Small intestine (tissue), 16 donors: ENCODE data around the gene ADAP1. TPM values are rescaled to one million over a fixed set of nuclear protein-coding genes. Genes with fewer than 3 reads are reported as not detected.
"Not testable (repeated sequence)": the region's sequence is repeated elsewhere in the genome, so short reads cannot be mapped to it uniquely, and the experiment has no call there.

ENCODE experiments used
- DNase-seq, 2 donors: peaks; one replicate each; pipeline versions ENCODE4 v3.0.0 to v3.0.0-alpha.2; 2013
- FAIRE-seq: peaks from 2 replicates; lab custom pipeline; 2012; peaks lifted over from hg19 to GRCh38; lab: Jason Lieb, UNC
- H3K27ac ChIP-seq, 3 donors: one replicate each; pipeline ENCODE4 v1.5.1; 2013; ENCODE audit warnings: low read length in 2 of 3, mild to moderate bottlenecking in 2 of 3, control low read depth in 1 of 3, inconsistent platforms in 1 of 3, low read depth in 1 of 3, moderate library complexity in 1 of 3
- H3K27me3 ChIP-seq, 3 donors: one replicate each; pipeline ENCODE4 v1.6.1; 2013; ENCODE audit warnings: low read length in 3 of 3, inconsistent platforms in 1 of 3; ENCODE audit not compliant: control insufficient read depth in 3 of 3, insufficient read depth in 3 of 3
- H3K36me3 ChIP-seq, 3 donors: one replicate each; pipeline ENCODE4 v1.6.1; 2013; ENCODE audit warnings: low read length in 3 of 3, inconsistent platforms in 1 of 3, low read depth in 1 of 3, mild to moderate bottlenecking in 1 of 3, moderate library complexity in 1 of 3; ENCODE audit not compliant: control insufficient read depth in 3 of 3, insufficient read depth in 2 of 3
- H3K4me1 ChIP-seq, 3 donors: one replicate each; pipeline ENCODE4 v1.6.1; 2013; ENCODE audit warnings: low read length in 2 of 3, inconsistent platforms in 1 of 3, low read depth in 1 of 3, mild to moderate bottlenecking in 1 of 3, moderate library complexity in 1 of 3; ENCODE audit not compliant: control insufficient read depth in 3 of 3, insufficient read depth in 2 of 3
- H3K4me3 ChIP-seq, 3 donors: one replicate each; pipeline ENCODE4 v1.5.1; 2013; ENCODE audit warnings: low read length in 3 of 3, control low read depth in 1 of 3, inconsistent platforms in 1 of 3, low read depth in 1 of 3, mild to moderate bottlenecking in 1 of 3, moderate library complexity in 1 of 3
- H3K9me3 ChIP-seq, 2 donors: one replicate each; pipeline ENCODE4 v1.6.1; 2013; ENCODE audit warnings: low read depth in 1 of 2, low read length in 1 of 2; ENCODE audit not compliant: control insufficient read depth in 2 of 2, insufficient read depth in 1 of 2
- WGBS, 3 donors: extraction: QIAGEN DNeasy Blood & Tissue Kit; methylation state at CpG; one replicate each; pipeline ENCODE4 v1.1.7; 2013; 5-methylcytosine and 5-hydroxymethylcytosine counted together
- long read RNA-seq, 10 donors: transcript quantifications; one replicate each; lab custom pipeline, GENCODE V29; 2026
- polyA plus RNA-seq, 4 donors: library from polyadenylated mRNA; stranded (reverse) in 3 of 4; unstranded in 1 of 4; fragments of 200-250 nt in 3 of 4; fragments of 120-200 nt in 1 of 4; gene quantifications; one replicate each; pipeline versions ENCODE4 v1.2.1 to v1.2.3, GENCODE V29; 2013
- donor health status: healthy with polysubstance abuse.
- donor health status: control.
- donor health status: control.
- donor health status: Bipolar disorder and iron deficiency.
- donor health status: healthy.

The ADAP1 gene, protein sequence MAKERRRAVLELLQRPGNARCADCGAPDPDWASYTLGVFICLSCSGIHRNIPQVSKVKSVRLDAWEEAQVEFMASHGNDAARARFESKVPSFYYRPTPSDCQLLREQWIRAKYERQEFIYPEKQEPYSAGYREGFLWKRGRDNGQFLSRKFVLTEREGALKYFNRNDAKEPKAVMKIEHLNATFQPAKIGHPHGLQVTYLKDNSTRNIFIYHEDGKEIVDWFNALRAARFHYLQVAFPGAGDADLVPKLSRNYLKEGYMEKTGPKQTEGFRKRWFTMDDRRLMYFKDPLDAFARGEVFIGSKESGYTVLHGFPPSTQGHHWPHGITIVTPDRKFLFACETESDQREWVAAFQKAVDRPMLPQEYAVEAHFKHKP
- 100 to 1,000 TPM in 2 of 4 donors, 10 to 100 TPM in 2; 69.2 to 113 (median 86.7) TPM for polyA plus RNA-seq
- long read RNA-seq, donor 1, transcript ADAP1-201 (11 exons, 2,363 nt): major isoform, 10 of 15 reads
- long read RNA-seq, donor 1, partial matches to known transcripts: 0 of 15 reads
- long read RNA-seq, donor 1, other reads (novel, unspliced or antisense): 0 of 15 reads
- long read RNA-seq, donor 2, transcript ADAP1-217 (11 exons, 2,118 nt): major isoform, 5 of 9 reads
- long read RNA-seq, donor 2, partial matches to known transcripts: 0 of 9 reads
- long read RNA-seq, donor 2, other reads (novel, unspliced or antisense): 0 of 9 reads
- long read RNA-seq, donor 3: 0 reads
- long read RNA-seq, donor 4: 0 reads
- long read RNA-seq, donor 5, transcript ADAP1-201 (11 exons, 2,363 nt): major isoform, 5 of 5 reads
- long read RNA-seq, donor 5, partial matches to known transcripts: 0 of 5 reads
- long read RNA-seq, donor 5, other reads (novel, unspliced or antisense): 0 of 5 reads
- long read RNA-seq, donor 6, transcript ADAP1-201 (11 exons, 2,363 nt): major isoform, 9 of 10 reads
- long read RNA-seq, donor 6, partial matches to known transcripts: 0 of 10 reads
- long read RNA-seq, donor 6, other reads (novel, unspliced or antisense): 0 of 10 reads
- long read RNA-seq, donor 7: 0 reads
- long read RNA-seq, donor 8: 0 reads
- long read RNA-seq, donor 9, partial matches to known transcripts: 0 of 5 reads
- long read RNA-seq, donor 9, other reads (novel, unspliced or antisense): 0 of 5 reads
- long read RNA-seq, donor 10, transcript ADAP1-201 (11 exons, 2,363 nt): major isoform, 14 of 18 reads
- long read RNA-seq, donor 10, partial matches to known transcripts: 0 of 18 reads
- long read RNA-seq, donor 10, other reads (novel, unspliced or antisense): 0 of 18 reads

DNA sequence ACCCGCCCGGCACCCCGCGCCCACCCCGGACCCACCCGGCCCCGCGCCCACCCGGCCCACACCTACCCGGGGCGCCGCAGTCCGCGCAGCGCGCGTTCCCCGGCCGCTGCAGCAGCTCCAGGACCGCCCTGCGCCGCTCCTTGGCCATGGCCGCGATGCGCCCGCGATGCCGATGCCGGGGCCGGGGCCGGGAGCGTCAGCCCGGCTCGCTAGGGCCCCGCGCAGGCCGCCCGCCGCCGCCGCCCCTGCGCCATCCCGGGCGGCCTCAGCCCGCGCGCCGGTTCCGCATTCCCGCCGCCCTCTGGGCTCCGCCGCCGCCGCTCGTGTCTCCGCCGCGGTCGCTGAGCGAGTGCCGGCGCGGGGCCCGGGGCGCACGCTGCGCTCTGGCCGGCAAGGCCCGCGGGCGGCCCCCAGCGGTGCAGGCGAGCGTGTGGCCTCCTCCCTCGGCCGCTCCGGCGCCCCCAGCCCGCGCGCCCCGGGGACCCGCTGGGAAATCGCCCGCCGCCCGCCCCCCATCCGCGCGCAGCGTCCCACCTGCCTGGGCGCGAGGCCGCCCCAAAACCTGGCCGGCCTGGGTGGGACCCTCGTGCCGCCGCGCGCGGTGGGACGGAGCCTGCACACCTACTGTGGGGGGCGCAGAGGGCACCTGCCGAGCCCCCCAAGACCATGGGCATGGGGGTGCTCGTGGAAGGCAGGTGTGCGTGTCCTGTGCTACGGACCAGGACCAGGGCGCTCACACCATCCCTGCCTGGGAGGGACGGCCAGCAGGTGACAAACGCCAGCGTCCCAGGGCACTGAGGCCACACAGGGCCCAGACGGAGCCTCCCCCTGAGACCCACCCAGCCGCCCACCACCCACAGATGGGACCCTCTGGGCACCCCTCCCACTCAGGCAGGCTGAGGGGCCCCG is at the start of gene ADAP1:
Gene ADAP1, minus strand, starts transcription at position 351 of the 909 bp plus-strand sequence. Its CDS starts 203 bp downstream, at position 148.
- 7 to 16% (median 10%) methylated on average over 37 to 115 of the region's 115 CpGs for WGBS, 3 donors
- Histone ChIP-seq H3K27ac (peak within 1 kb of the TSS; percentile 60 to 94 (median 76)), H3K4me1 (peaks cover 0 to 15% (median 0%) of the 10 kb centered on the region in 3 donors), H3K9me3 (no peaks in the 10 kb centered on the region), H3K36me3 (peaks cover 0 to 15% (median 0%) of the 10 kb centered on the region in 3 donors), H3K27me3 (no peaks in the 10 kb centered on the region), H3K4me3 (peak within 1 kb of the TSS; percentile 35 to 90 (median 63))
- FAIRE-seq (no peak), DNase-seq (peak; percentile 68 to 88)

DNA sequence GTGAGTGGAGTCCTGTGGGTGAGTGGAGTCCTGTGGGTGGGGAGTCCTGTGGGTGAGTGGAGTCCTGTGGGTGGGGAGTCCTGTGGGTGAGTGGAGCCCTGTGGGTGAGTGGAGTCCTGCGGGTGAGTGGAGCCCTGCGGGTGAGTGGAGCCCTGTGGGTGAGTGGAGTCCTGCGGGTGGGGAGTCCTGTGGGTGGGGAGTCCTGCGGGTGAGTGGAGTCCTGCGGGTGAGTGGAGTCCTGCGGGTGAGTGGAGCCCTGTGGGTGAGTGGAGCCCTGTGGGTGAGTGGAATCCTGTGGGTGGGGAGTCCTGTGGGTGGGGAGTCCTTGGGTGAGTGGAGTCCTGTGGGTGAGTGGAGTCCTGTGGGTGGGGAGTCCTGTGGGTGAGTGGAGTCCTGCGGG is 48.0 kb upstream of the ADAP1 start:
- DNase-seq, H3K9me3 ChIP-seq, H3K4me3 ChIP-seq, H3K4me1 ChIP-seq, FAIRE-seq, H3K27me3 ChIP-seq, H3K27ac ChIP-seq: not testable (repeated sequence)
- H3K36me3 ChIP-seq: peaks cover 0 to 49% (median 0%) of the 10 kb centered on the region in 3 donors
- 86 to 100% (median 89%) methylated on average over 1 to 6 of the region's 7 CpGs for WGBS, 3 donors

DNA sequence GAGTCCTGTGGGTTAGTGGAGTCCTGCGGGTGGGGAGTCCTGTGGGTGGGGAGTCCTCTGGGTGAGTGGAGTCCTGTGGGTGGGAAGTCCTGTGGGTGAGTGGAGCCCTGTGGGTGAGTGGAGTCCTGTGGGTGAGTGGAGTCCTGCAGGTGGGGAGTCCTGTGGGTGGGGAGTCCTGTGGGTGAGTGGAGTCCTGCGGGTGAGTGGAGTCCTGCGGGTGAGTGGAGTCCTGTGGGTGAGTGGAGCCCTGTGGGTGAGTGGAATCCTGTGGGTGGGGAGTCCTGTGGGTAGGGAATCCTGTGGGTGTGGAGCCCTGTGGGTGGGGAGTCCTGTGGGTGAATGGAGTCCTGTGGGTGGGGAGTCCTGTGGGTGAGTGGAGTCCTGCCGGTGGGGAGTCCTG is 47.5 kb upstream of the ADAP1 start:
- not testable (repeated sequence) for DNase-seq, H3K4me1 ChIP-seq, H3K27me3 ChIP-seq, H3K4me3 ChIP-seq, FAIRE-seq, H3K27ac ChIP-seq, H3K9me3 ChIP-seq
- peaks cover 0 to 49% (median under 1%) of the 10 kb centered on the region in 3 donors for H3K36me3 ChIP-seq
- WGBS, 3 donors: 90 to 100% (median 96%) methylated on average over 4 of the region's 4 CpGs

DNA sequence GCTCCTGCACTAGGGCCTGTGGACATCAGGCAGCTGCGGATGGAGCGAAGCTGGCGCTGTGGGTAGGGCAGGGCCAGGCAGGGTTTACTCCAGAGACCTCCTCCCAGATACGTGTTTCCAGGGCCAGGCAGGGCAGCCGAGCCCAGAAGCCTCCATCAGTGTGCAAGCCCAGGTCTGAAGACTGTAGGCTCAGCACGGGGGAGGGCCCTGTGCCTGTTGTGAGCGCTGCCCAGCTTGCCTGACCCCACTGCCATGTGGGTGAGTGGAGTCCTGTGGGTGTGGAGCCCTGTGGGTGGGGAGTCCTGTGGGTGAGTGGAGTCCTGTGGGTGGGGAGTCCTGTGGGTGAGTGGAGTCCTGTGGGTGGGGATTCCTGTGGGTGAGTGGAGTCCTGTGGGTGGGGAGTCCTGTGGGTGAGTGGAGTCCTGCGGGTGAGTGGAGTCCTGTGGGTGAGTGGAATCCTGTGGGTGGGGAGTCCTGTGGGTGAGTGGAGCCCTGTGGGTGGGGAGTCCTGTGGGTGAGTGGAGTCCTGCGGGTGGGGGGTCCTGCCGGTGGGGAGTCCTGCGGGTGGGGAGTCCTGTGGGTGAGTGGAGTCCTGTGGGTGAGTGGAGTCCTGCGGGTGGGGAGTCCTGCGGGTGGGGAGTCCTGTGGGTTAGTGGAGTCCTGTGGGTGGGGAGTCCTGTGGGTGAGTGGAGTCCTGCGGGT is 46.7 kb upstream of the ADAP1 start:
- peaks cover 0 to 52% (median 4%) of the 10 kb centered on the region in 3 donors for H3K36me3 ChIP-seq
- not testable (repeated sequence) for H3K27me3 ChIP-seq, H3K9me3 ChIP-seq, H3K4me1 ChIP-seq, H3K27ac ChIP-seq, FAIRE-seq, DNase-seq, H3K4me3 ChIP-seq
- 89 to 93% (median 93%) methylated on average over 13 to 14 of the region's 14 CpGs for WGBS, 3 donors

DNA sequence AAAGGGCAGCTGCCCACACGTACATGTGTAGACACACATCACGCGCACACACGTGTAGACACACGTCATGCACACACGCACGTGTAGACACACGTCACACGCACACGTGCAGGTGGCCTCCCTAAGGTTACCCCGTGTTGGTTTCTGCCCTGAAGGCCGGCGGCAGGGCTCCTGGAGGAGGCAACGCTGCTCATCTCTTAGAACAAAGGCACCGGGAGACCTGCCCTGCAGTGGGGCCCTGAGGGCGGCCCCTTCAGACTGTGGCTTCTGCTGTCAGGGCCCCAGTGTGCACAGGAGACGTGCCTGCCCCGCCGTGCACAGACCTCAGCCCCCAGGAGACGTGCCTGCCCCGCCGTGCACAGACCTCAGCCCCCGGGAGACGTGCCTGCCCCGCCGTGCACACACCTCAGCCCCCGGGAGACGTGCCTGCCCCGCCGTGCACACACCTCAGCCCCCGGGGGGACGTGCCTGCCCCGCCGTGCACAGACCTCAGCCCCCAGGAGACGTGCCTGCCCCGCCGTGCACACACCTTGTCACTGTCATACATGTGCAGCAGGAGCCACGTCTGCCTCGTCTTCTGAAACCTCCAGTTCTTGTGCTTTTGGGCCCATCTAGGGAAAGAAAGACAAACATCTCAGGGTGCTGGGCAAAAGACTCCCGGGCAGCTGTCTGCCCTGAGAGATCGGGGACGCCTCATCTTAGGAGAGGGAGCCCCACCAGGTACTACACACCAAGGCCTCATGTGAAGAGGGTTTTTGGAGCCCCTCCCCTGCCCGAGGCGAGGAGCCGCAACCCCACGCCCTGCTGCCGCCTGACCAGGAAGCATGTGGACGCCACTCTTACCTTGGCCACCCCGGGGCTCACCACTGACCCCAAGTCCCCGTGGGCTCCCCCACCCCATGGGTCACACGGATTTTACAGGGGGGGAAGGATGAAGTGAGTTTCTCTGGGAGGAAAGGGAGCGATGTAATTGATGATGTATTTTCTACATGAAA is 45.8 kb upstream of the ADAP1 start:
- 86 to 89% (median 89%) methylated on average over 37 to 52 of the region's 52 CpGs for WGBS, 3 donors
- no peak overlapping the region for H3K4me3 ChIP-seq
- H3K27ac ChIP-seq: no peak overlapping the region
- DNase-seq: no peak
- no peaks in the 10 kb centered on the region for H3K4me1 ChIP-seq
- no peak for FAIRE-seq
- peaks cover 0 to 52% (median 4%) of the 10 kb centered on the region in 3 donors for H3K36me3 ChIP-seq
- no peaks in the 10 kb centered on the region for H3K9me3 ChIP-seq
- H3K27me3 ChIP-seq: no peaks in the 10 kb centered on the region

DNA sequence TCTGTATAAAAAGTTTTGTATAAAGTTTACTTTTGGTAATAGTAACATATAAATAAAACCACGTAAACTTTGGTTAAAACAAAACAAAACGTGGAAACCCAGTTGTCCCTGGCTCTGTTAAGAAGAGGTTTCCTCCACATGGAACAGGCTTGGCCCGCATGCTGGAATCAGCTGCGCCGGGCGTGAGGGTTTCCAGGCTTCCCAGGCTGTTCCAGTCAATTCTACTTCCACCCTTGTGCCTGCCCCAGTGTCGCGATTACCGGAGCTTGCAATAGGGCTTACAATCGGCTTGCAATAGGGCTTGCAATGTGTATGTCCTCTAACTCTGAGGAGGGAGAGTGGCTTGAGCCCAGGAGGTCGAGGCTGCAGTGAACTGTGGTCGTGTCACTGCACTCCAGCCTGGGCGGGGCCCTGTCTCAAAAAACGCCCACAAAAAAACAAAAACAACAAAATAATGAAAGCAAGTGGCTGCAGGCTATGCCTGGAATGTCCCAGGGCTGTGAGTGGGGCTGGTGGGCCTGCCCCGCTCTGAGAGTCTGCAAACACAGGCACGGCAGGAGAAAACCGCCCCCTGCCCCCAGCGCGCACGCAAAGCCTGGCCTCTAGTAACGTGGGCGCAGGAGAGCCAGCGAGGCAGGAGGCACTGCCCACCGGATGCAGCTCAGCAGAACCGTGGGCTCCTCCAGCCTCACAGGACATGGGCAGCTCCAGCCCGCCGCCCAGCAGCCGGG is 44.8 kb upstream of the ADAP1 start:
- DNase-seq: no peak

More for the DNA sequence above, 44.8 kb upstream of the ADAP1 start:
- H3K27ac ChIP-seq: no peak overlapping the region
- H3K4me3 ChIP-seq: no peak overlapping the region
- no peaks in the 10 kb centered on the region for H3K27me3 ChIP-seq
- peaks cover 0 to 55% (median 4%) of the 10 kb centered on the region in 3 donors for H3K36me3 ChIP-seq
- no peaks in the 10 kb centered on the region for H3K4me1 ChIP-seq
- no peak for FAIRE-seq
- no peaks in the 10 kb centered on the region for H3K9me3 ChIP-seq
- 79 to 92% (median 89%) methylated on average over 28 of the region's 28 CpGs for WGBS, 3 donors
